ENCODE data around the gene TRMT44.

The TRMT44 gene

GRCh38 chr4:8461616-8462015 is 21.0 kb downstream of the TRMT44 start:
- TF ChIP-seq ZFX (IDR thresholded peaks at IDR 0.05; ENCODE audit: borderline replicate concordance), result no peak
- TF ChIP-seq CTCF (IDR thresholded peaks at IDR 0.05), result no peak
- no peak overlapping the region for H3K27ac ChIP-seq

GRCh38 chr4:8463811-8464210 is 23.2 kb downstream of the TRMT44 start:
- no peak overlapping the region for H3K27ac ChIP-seq
- TF ChIP-seq ZFX (IDR thresholded peaks at IDR 0.05; ENCODE audit: borderline replicate concordance) (no peak), CTCF (IDR thresholded peaks at IDR 0.05) (no peak)

- no peak overlapping the region for H3K27ac ChIP-seq
- TF ChIP-seq ZFX (IDR thresholded peaks at IDR 0.05; ENCODE audit: borderline replicate concordance), result no peak
- TF ChIP-seq CTCF (IDR thresholded peaks at IDR 0.05), result no peak
Observed at GRCh38 chr4:8464381-8464780, 23.8 kb downstream of the TRMT44 start.

- H3K27ac ChIP-seq, result no peak overlapping the region
Observed at GRCh38 chr4:8465615-8466611, 25.3 kb downstream of the TRMT44 start.

GRCh38 chr4:8467016-8467415 is 26.4 kb downstream of the TRMT44 start:
- H3K27ac ChIP-seq, result no peak overlapping the region
- no peak for TF ChIP-seq CTCF (IDR thresholded peaks at IDR 0.05)
- no peak for TF ChIP-seq ZFX (IDR thresholded peaks at IDR 0.05; ENCODE audit: borderline replicate concordance)

More at GRCh38 chr4:8465615-8466611, 25.3 kb downstream of the TRMT44 start:
- TF ChIP-seq ZFX (IDR thresholded peaks at IDR 0.05; ENCODE audit: borderline replicate concordance), result no peak
- TF ChIP-seq CTCF (IDR thresholded peaks at IDR 0.05), result no peak

GRCh38 chr4:8468746-8469535 is 28.4 kb downstream of the TRMT44 start:
- no peak overlapping the region for H3K27ac ChIP-seq
- TF ChIP-seq CTCF (IDR thresholded peaks at IDR 0.05) (peak; percentile 94), ZFX (IDR thresholded peaks at IDR 0.05; ENCODE audit: borderline replicate concordance) (no peak)
